ENCODE measurements around the gene KSR1.
"Not testable (repeated sequence)": the region's sequence is repeated elsewhere in the genome, so short reads cannot be mapped to it uniquely, and the experiment has no call there.

KSR1 gene

DNA sequence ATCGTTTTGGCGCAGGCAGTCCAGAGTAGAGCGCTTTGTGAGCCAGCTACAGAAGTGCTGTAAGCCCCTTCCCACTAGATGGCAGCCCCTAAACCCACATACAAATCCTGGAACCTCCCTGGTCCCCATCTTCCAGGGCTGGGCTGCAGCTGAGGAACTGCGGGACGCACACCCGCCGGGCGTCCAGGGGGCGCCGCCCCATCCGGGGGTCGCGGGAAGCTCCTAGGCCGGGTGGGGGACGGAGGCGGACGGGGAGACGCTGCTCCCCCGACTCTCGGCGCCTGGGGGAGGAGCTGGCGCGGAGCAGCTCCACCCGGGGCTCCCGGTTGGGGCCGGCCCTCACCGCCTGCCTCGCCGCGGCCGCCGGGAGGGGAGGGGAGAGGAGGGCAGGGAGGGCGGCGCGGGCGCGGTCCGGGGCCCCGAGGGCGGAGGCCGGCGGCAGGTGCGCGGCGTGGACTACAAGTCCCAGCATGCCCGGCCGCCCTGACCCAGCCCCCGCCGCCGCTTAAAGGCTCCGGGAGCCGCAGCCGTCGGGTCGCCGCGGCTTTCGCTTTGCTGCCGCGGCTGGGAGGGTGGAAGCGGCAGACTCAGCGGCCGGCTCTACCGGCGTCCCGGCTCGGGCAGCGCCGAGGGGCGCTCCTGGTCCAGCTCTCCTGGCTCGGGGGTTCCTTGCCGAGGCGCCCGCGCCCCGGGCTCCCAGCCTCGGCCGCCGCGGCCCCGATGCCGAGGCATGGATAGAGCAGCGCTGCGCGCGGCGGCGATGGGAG lies at the start of gene KSR1:
Gene KSR1, plus strand, starts transcription at position 535 of the 767 bp plus-strand sequence. Its CDS starts 196 bp downstream, at position 731.
- DNase-seq: peak; percentile 70

GRCh38 chr17:27407916-27408864 lies 48.1 kb upstream of the KSR1 start:
- no peak for DNase-seq

- no peak for DNase-seq
Observed at GRCh38 chr17:27408891-27409290, 47.4 kb upstream of the KSR1 start.

DNA sequence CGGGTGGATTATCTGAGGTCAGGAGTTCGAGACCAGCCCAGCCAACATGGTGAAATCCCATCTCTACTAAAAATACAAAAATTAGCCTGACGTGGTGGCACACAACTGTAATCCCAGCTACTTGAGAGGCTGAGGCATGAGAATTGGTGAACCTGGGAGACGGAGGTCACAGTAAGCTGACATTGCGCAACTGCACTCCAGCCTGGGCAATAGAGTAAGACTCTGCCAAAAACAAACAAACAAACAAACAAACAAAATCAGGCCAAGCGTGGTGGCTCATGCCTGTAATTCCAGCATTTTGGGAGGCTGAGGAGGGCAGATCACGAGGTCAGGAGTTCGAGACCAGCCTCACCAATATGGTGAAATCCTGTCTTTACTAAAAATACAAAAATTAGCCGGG lies 44.1 kb upstream of the KSR1 start:
- DNase-seq: not testable (repeated sequence)

GRCh38 chr17:27413315-27413714 lies 42.9 kb upstream of the KSR1 start:
- DNase-seq: no peak

DNA sequence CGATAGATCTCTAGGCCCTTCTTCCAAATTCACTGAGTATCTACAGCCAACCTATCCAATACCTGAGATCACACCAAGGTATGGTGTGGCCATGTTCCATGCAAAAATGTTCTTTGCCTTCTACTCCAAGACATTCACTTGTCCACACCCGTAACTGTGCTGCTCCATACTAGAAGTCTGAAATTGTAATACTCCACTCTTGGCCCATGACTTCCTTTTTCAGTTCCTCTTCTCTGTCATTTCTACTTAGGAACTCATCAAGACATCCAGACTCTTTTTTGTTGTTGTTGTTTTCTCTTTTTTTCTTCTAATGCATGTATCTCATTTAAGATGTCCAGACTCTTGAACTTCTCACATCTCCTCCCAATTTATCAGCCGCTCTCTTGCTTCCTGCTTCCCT lies 42.5 kb upstream of the KSR1 start:
- DNase-seq: no peak

GRCh38 chr17:27414271-27414670 lies 42.0 kb upstream of the KSR1 start:
- DNase-seq: no peak

- no peak for DNase-seq
Observed at GRCh38 chr17:27414694-27415093, 41.6 kb upstream of the KSR1 start.

DNA sequence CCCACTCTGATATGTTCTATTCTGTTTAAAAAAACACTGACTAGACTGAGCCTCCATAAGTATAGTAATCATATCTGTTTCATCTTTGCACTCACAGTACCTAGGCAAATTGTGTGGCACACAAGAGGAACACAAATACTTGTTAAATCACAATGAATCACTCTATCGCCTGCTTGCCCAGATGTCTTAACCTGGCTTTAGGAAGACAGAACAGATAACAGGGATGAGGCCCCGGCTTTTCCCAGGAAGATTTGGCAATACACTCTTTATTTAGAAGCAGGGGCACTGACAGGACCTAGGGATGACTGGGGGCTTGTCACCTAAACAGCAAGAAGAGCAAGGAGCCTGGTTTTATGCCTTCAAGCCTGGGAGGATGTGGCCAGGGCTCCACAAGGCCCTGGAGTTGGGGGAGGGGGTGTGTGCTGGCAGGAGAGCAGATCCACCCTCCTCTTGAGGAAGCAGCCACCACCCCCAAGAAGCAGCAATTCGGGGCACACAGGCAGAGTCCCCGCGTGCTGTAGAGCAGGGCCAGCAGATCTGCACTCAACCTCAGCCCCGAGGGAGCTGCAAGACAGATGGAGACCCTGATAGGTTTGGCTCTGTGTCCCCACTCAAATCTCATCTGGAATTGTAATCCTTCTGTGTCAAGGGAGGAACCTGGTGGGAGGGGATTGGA lies 41.0 kb upstream of the KSR1 start:
- no peak for DNase-seq

- no peak for DNase-seq
Observed at GRCh38 chr17:27417596-27418365, 38.5 kb upstream of the KSR1 start.

DNA sequence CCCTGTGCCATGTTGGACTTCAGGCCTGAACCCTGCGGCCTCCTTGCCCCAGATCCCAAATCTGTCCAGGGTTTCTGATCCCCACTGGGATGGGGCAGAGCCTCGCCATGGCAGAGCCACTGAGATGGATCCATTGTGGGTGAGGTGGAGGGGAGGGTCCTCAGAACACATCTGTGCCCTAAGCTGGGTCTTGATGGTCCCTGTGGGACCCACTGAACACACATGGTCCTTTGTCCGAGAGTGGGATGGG lies 38.0 kb upstream of the KSR1 start:
- DNase-seq: no peak

DNA sequence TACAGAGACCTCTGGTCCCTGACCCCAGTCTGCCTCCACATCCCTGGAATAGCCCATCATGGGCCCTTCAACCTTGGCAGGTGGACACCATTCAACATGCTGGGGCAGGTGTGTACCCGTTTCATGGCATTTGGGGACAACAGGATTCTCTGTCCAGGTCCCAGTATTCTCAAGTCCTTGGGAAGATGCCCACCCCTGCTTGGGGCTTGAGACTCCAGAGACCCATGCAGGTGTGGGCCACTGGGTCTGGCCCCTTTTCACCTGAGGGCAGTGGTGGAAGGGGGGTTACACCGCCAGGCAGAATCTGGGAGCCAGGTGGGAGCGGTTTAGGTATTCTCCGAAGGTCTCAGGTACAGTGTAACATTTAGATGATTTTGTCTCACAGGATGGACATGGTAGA lies 37.1 kb upstream of the KSR1 start:
- no peak for DNase-seq

DNA sequence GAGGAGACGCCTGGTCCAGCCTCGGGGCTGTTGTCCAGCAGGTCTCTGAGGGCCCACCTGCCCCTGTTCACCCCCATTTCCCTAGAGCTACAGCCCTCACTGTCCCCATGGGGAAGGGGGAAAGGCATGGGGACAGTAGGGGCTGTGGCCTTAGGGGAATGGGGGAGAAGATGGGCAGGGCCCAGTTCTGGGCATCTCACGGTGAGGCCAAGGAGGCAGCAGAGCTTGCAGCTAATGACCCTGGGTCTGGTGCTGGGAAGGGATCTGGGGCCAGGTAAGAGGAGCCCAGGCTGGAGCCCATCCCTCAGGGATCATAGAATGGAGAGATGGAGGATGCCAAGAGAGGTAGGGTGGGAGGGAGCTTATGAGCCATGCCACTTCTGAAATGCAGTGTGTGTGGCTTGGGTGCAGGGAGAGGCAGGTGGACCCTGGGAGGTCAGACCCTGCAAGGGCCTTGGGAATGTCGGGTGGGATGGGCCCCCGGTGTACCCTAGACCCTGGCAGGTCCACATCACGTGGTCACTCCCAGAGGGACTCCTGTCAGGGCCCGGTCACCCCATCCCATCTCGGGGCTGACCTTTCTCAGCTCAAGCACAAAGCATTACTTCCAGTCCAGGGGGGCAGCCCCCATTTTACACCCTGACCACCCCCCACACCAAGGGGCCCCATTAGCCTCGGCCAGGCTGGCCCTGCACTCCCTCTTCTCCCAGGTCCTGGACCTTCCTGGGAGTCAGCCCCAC lies 35.9 kb upstream of the KSR1 start:
- DNase-seq: no peak

GRCh38 chr17:27421111-27421510 lies 35.1 kb upstream of the KSR1 start:
- no peak for DNase-seq

DNA sequence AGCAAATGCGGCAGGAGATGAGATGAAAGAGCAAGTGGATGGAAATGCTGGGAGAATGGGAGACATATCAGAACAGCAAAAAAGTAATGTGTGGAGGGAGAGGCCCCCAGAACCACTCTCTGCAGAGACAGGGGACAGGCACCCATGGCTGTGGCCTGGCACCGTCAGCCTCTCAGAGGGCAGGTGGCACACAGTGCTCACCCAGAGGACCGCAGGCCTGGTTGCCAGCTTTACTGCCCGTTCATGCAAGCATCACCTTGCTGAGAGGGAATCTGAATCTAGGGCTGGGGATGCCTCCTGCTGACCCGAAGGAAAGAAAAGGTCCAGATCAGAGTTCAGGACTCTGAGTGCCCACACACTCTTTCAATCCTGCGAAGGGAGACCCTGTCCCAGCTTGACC lies 34.6 kb upstream of the KSR1 start:
- DNase-seq: not testable (repeated sequence)

DNA sequence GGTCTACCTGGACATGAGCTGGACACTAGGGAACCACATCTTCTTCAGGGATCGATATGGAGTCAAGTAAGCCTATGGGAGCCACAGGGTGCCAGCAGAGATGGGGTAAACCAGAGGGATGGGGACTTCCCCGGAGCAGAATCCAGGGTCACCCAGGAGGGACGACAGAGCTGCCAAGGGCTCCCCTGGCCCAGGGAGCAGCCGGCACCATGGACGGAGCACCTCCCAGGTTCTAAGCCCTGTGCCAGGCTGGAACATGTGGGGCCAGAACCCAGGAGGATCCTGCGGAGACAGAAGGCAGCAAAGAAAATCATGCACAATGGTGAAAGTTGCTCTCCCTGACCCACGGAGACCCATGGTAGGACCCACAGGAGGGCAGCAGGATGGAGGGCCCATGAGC lies 33.6 kb upstream of the KSR1 start:
- no peak for DNase-seq

- DNase-seq: no peak
Observed at GRCh38 chr17:27423651-27424050, 32.6 kb upstream of the KSR1 start.

DNA sequence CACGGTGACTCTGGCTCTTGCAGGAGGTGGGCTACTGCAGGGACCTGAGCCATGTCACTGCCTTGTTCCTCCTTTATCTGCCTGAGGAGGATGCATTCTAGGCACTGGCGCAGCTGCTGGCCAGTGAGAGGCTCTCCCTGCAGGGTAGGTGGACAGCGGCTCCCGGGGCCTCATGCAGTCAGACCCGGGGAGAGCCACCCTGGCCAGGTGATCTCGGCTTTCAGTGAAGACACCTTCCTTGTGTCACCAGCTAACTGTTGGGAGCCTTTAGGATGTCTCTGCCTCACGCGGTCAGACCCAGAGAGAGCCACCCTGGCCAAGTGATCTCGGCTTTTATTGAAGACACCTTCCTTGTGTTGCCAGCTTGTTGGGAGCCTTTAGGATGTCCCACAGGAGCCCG lies 31.7 kb upstream of the KSR1 start:
- no peak for DNase-seq

- no peak for DNase-seq
Observed at GRCh38 chr17:27424941-27425340, 31.3 kb upstream of the KSR1 start.

DNA sequence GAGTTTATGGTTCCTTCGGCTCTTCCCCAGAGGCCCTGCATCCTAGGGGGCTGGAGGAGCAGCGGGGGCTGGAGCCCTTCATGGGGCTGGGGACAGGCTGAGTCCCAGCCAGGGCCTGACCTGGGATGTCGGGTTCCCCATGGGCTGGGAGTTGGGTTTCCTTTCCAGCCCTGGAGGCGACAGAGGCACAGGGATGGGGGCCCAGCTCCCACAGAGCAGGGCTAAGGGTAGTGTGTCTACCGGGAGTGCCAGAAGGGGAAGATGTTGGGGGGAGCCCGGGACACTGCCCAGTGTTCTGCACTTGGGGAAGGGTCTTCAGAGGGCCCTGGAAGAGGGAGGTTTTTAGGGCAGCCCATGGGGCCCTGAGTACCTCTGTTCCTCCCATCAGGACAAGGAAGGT lies 30.7 kb upstream of the KSR1 start:
- not testable (repeated sequence) for DNase-seq

DNA sequence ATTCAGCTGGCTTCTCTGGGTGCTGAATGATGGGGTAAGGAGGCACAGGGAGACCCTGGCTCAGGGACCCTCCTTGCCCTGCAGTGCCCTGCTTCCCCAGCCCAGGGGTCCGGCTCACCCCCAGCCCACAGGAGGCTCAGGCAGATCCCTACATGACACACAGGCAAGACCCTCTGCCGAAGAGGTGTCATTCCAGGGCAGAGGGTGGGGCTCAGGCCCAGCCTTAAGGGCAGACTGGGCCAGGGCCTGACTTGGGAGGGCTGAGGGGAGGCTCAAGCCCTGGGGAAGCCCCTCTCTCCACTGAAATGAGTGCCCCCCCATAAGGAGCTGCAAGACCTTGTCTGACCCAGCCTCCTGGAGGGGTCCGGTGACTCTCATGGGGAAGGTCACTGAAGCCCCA lies 30.3 kb upstream of the KSR1 start:
- DNase-seq: no peak

GRCh38 chr17:27426471-27426870 lies 29.8 kb upstream of the KSR1 start:
- not testable (repeated sequence) for DNase-seq

Measured in hematopoietic multipotent progenitor cell treated with erythropoietin and hydrocortisone succinate and interleukin-3 and kit ligand, for 8 days (in vitro differentiated cells).